HEK293 (cell line): Measurements from ENCODE around the gene STMP1.

Experiments
- CTCF ChIA-PET: fragments of 350-600 bp; formaldehyde crosslinking; extraction: SDS; loops from one replicate; lab custom pipeline; 2021; ENCODE audit warnings: antibody characterized with exemption; lab: Yijun Ruan, JAX
- POLR2A ChIA-PET: fragments of 300-600 bp; formaldehyde crosslinking; extraction: SDS; loops from one replicate; lab custom pipeline; 2020; ENCODE audit warnings: antibody characterized with exemption, inconsistent platforms; lab: Yijun Ruan, JAX
- H3K27ac ChIP-seq: fragments of 200-500 bp; sonication (Bioruptor generic); 2 replicates; pipeline ENCODE4 v1.5.1; 2014; ENCODE audit warnings: low read depth, low read length, control low read depth, inconsistent platforms; ENCODE audit errors: extremely low read depth
- H3K36me3 ChIP-seq, 2 experiments: fragments of 200-500 bp in 1 of 2; sonication (Bioruptor generic) in 1 of 2; 1 replicate in 1 of 2; 2 replicates in 1 of 2; pipeline ENCODE4 v1.5.1; 2014 to 2017; ENCODE audit warnings: inconsistent platforms in 2 of 2, low read length in 2 of 2; ENCODE audit not compliant: control insufficient read depth in 2 of 2, insufficient read depth in 1 of 2
- H3K4me1 ChIP-seq: fragments of 200-500 bp; sonication (Bioruptor generic); 2 replicates; pipeline ENCODE4 v1.5.1; 2014; ENCODE audit warnings: mild to moderate bottlenecking, low read length, inconsistent platforms; ENCODE audit not compliant: control insufficient read depth, insufficient read depth
- H3K4me3 ChIP-seq: 2 replicates; pipeline ENCODE4 v1.5.1; 2011; ENCODE audit warnings: low read depth, mild to moderate bottlenecking, control low read depth, low read length, moderate library complexity
- H3K9me3 ChIP-seq: fragments of 200-500 bp; sonication (Bioruptor generic); 2 replicates; pipeline ENCODE4 v1.5.1; 2014; ENCODE audit warnings: low read depth, low read length, inconsistent platforms; ENCODE audit not compliant: control insufficient read depth, insufficient read depth
- ATF2 ChIP-seq: fragments of 450-650 bp; formaldehyde crosslinking; IDR thresholded peaks from 2 replicates; pipeline ENCODE4 v1.5.1; 2016; ENCODE audit warnings: missing biosample characterization, missing genetic modification characterization, low read depth
- FEZF1 ChIP-seq: fragments of 450-650 bp; formaldehyde crosslinking; IDR thresholded peaks from 2 replicates; pipeline ENCODE4 v1.5.1; 2016; ENCODE audit warnings: missing biosample characterization, missing genetic modification characterization
- GLI4 ChIP-seq: fragments of 450-650 bp; formaldehyde crosslinking; IDR thresholded peaks from 2 replicates; pipeline ENCODE4 v1.5.1; 2016; ENCODE audit warnings: missing biosample characterization, missing genetic modification characterization
- KLF8 ChIP-seq: fragments of 450-650 bp; formaldehyde crosslinking; IDR thresholded peaks from 2 replicates; pipeline ENCODE4 v1.5.1; 2016; ENCODE audit warnings: missing biosample characterization, missing genetic modification characterization
- PRDM10 ChIP-seq: fragments of 450-650 bp; formaldehyde crosslinking; IDR thresholded peaks from 2 replicates; pipeline ENCODE4 v1.5.1; 2016; ENCODE audit warnings: missing biosample characterization, missing genetic modification characterization
- ZBTB11 ChIP-seq: fragments of 450-650 bp; formaldehyde crosslinking; conservative IDR thresholded peaks from 2 replicates; pipeline ENCODE4 v1.5.1; 2016; ENCODE audit warnings: low read depth, missing biosample characterization, missing genetic modification characterization
- ZEB2 ChIP-seq: fragments of 450-650 bp; formaldehyde crosslinking; IDR thresholded peaks from 2 replicates; pipeline ENCODE4 v1.5.1; 2016; ENCODE audit warnings: missing biosample characterization, missing genetic modification characterization
- ZIC2 ChIP-seq: fragments of 450-650 bp; formaldehyde crosslinking; IDR thresholded peaks from 2 replicates; pipeline ENCODE4 v1.5.1; 2016; ENCODE audit warnings: missing biosample characterization, missing genetic modification characterization
- ZNF121 ChIP-seq: fragments of 450-650 bp; formaldehyde crosslinking; IDR thresholded peaks from 2 replicates; pipeline ENCODE4 v1.5.1; 2016; ENCODE audit warnings: missing biosample characterization, missing genetic modification characterization
- ZNF138 ChIP-seq: fragments of 450-650 bp; formaldehyde crosslinking; IDR thresholded peaks from 2 replicates; pipeline ENCODE4 v1.5.1; 2016; ENCODE audit warnings: missing biosample characterization, missing genetic modification characterization, borderline replicate concordance
- ZNF184 ChIP-seq: fragments of 450-650 bp; IDR thresholded peaks from 2 replicates; pipeline ENCODE4 v1.5.1; 2018; ENCODE audit warnings: missing biosample characterization, mild to moderate bottlenecking, missing genetic modification characterization
- ZNF211 ChIP-seq: fragments of 450-650 bp; formaldehyde crosslinking; IDR thresholded peaks from 2 replicates; pipeline ENCODE4 v1.5.1; 2016; ENCODE audit warnings: low read depth, missing biosample characterization, missing genetic modification characterization
- ZNF23 ChIP-seq: fragments of 450-650 bp; formaldehyde crosslinking; IDR thresholded peaks from 2 replicates; pipeline ENCODE4 v1.5.1; 2016; ENCODE audit warnings: missing biosample characterization, missing genetic modification characterization, borderline replicate concordance
- ZNF341 ChIP-seq: fragments of 450-650 bp; formaldehyde crosslinking; IDR thresholded peaks from 2 replicates; pipeline ENCODE4; 2016; ENCODE audit warnings: low read depth, missing biosample characterization, missing genetic modification characterization
- ZNF394 ChIP-seq: fragments of 450-650 bp; formaldehyde crosslinking; IDR thresholded peaks from 2 replicates; pipeline ENCODE4 v1.5.1; 2016; ENCODE audit warnings: missing biosample characterization, missing genetic modification characterization, mild to moderate bottlenecking, moderate library complexity, borderline replicate concordance
- ZNF426 ChIP-seq: fragments of 450-650 bp; formaldehyde crosslinking; IDR thresholded peaks from 2 replicates; pipeline ENCODE4 v1.5.1; 2017; ENCODE audit warnings: missing biosample characterization, missing genetic modification characterization, mild to moderate bottlenecking, inconsistent platforms, moderate library complexity
- ZNF488 ChIP-seq: fragments of 450-650 bp; formaldehyde crosslinking; IDR thresholded peaks from 2 replicates; pipeline ENCODE4 v1.5.1; 2016; ENCODE audit warnings: missing biosample characterization, missing genetic modification characterization
- ZNF549 ChIP-seq: fragments of 450-650 bp; IDR thresholded peaks from 2 replicates; pipeline ENCODE4 v1.5.1; 2018; ENCODE audit warnings: missing biosample characterization, missing genetic modification characterization, mild to moderate bottlenecking, inconsistent platforms, moderate library complexity
- ZNF629 ChIP-seq: fragments of 450-650 bp; formaldehyde crosslinking; IDR thresholded peaks from 2 replicates; pipeline ENCODE4 v1.5.1; 2017; ENCODE audit warnings: missing biosample characterization, missing genetic modification characterization
- ZNF654 ChIP-seq: fragments of 450-650 bp; formaldehyde crosslinking; IDR thresholded peaks from 2 replicates; pipeline ENCODE4 v1.5.1; 2016; ENCODE audit warnings: low read depth, missing biosample characterization, missing genetic modification characterization
- ZNF677 ChIP-seq: fragments of 450-650 bp; IDR thresholded peaks from 2 replicates; pipeline ENCODE4 v1.5.0; 2018; ENCODE audit warnings: missing biosample characterization, mild to moderate bottlenecking, missing genetic modification characterization, moderate library complexity
- ZNF692 ChIP-seq: fragments of 450-650 bp; formaldehyde crosslinking; IDR thresholded peaks from 2 replicates; pipeline ENCODE4 v1.5.1; 2016; ENCODE audit warnings: missing biosample characterization, missing genetic modification characterization
- ZNF843 ChIP-seq: fragments of 450-650 bp; formaldehyde crosslinking; IDR thresholded peaks from 2 replicates; pipeline ENCODE4 v1.5.1; 2016; ENCODE audit warnings: missing biosample characterization, missing genetic modification characterization
- ZSCAN30 ChIP-seq: fragments of 450-650 bp; IDR thresholded peaks from 2 replicates; pipeline ENCODE4 v1.5.1; 2018; ENCODE audit warnings: missing biosample characterization, mild to moderate bottlenecking, missing genetic modification characterization, moderate library complexity

STMP1 gene

GRCh38 chr7:135704074-135704473, 41.8 kb downstream of the STMP1 start (continued):
- TF ChIP-seq ZNF211 (tag by site-specific recombination) (no peak), ZNF138 (no peak), KLF8 (tag by site-specific recombination) (no peak), ZNF549 (tag by site-specific recombination) (0 out of 2 replicates have a peak, but pooled peaks have one; percentile 18), ZNF341 (tag by site-specific recombination) (0 out of 2 replicates have a peak, but pooled peaks have one; percentile 13), ZNF23 (tag by site-specific recombination) (no peak), ZSCAN30 (tag by site-specific recombination) (no peak), ZNF488 (tag by site-specific recombination) (no peak), ZBTB11 (tag by site-specific recombination) (no peak), ZNF654 (tag by site-specific recombination) (peak; percentile 11; the same call in 1 of the 2 replicates)

GRCh38 chr7:135704698-135705097, 42.4 kb downstream of the STMP1 start:
- POLR2A ChIA-PET, result interaction anchor here (0.7 to 1.2 kb wide), 3 partner anchors 12 to 1699 kb away, joined by 3 to 6 read pairs (median 4); no protein-coding TSS in a partner anchor
- Histone ChIP-seq H3K27ac (no peak overlapping the region), H3K4me3 (no peak overlapping the region), H3K9me3 (no peaks in the 10 kb centered on the region), H3K36me3 (peaks cover 0 to 28% of the 10 kb centered on the region in 2 experiments; a peak in 1 of 3 replicates), H3K4me1 (no peaks in the 10 kb centered on the region)
- CTCF ChIA-PET, result interaction anchor here (0.6 to 1.7 kb wide), 20 partner anchors 9 to 270 kb away, joined by 3 to 9 read pairs (median 4); partner anchors contain the start of gene SLC13A4
- TF ChIP-seq ZNF394 (tag by site-specific recombination) (peak; percentile 70), PRDM10 (tag by site-specific recombination) (peak; percentile 59), ZNF629 (tag by site-specific recombination) (peak; percentile 80), ZNF184 (tag by site-specific recombination) (no peak), FEZF1 (peak; percentile 72; the same call in 1 of the 2 replicates), ATF2 (tag by site-specific recombination) (peak; percentile 85), ZIC2 (tag by site-specific recombination) (no peak), ZEB2 (tag by site-specific recombination) (peak; percentile 26; the same call in 1 of the 2 replicates), ZNF843 (tag by site-specific recombination) (peak; percentile 54; the same call in 1 of the 2 replicates), ZNF677 (tag by site-specific recombination) (no peak), ZNF121 (tag by site-specific recombination) (no peak), GLI4 (tag by site-specific recombination) (no peak), ZNF426 (tag by site-specific recombination) (no peak), ZNF692 (peak; percentile 54; the same call in 1 of the 2 replicates)
